Uterus (tissue), 4 donors: ENCODE results near the gene CA10. TPM values are rescaled to one million over a fixed set of nuclear protein-coding genes. Genes with fewer than 3 reads are reported as not detected.

Experiments
- DNase-seq, 2 donors: peaks; one replicate each; pipeline ENCODE4 v3.0.0-alpha.2; 2019 to 2020
- H3K27ac ChIP-seq, 2 donors: fragments of 200-600 bp; sonication (generic); 1 replicate in 1 of 2; 2 replicates in 1 of 2; pipeline ENCODE4 v1.5.1; 2016 to 2018
- H3K27me3 ChIP-seq, 2 donors: fragments of 200-600 bp; sonication (generic); one replicate each; pipeline ENCODE4 v1.5.1; 2018 to 2019; ENCODE audit warnings: control low read depth in 1 of 2
- H3K36me3 ChIP-seq, 2 donors: fragments of 200-600 bp; sonication (generic); one replicate each; pipeline ENCODE4 v1.5.1; 2019; ENCODE audit warnings: control low read depth in 1 of 2
- H3K4me1 ChIP-seq, 2 donors: fragments of 200-600 bp; sonication (generic); one replicate each; pipeline ENCODE4 v1.5.1; 2018 to 2019; ENCODE audit warnings: control low read depth in 1 of 2
- H3K4me3 ChIP-seq, 2 donors: fragments of 200-600 bp; sonication (generic); 1 replicate in 1 of 2; 2 replicates in 1 of 2; pipeline ENCODE4 v1.5.1; 2018 to 2019; ENCODE audit warnings: mild to moderate bottlenecking in 1 of 2
- H3K9me3 ChIP-seq, 2 donors: fragments of 200-600 bp; sonication (generic); one replicate each; pipeline ENCODE4 v1.5.1; 2019; ENCODE audit warnings: control low read depth in 1 of 2
- POLR2A ChIP-seq, 2 donors: fragments of 450-650 bp; IDR thresholded peaks; one replicate each; pipeline ENCODE4 v1.6.1; 2016; ENCODE audit warnings: antibody characterized with exemption in 2 of 2, mild to moderate bottlenecking in 1 of 2, moderate library complexity in 1 of 2
- intact Hi-C: fragments of 100-400 bp; cut with DNase I; formaldehyde crosslinking; loops from one replicate; pipeline ENCODE4 v1.15.1; 2023; ENCODE audit warnings: low total_unique reads
- total RNA-seq, 4 donors: library from RNA; depleted of rRNA in 3 of 4; stranded (reverse); fragments of >200 nt in 3 of 4; gene quantifications; one replicate each; pipeline versions ENCODE4 v1.1.0 to v1.2.4, GENCODE V29; 2014 to 2023
- TF ChIP-seq, protein P1 (sequence below), 4 experiments: fragments of 200-600 bp in 2 of 4; fragments of 450-650 bp in 2 of 4; sonication (generic) in 2 of 4; IDR thresholded peaks; one replicate each; pipeline ENCODE4 v1.5.1; 2016 to 2019; ENCODE audit warnings: antibody characterized with exemption in 4 of 4, mild to moderate bottlenecking in 2 of 4, moderate library complexity in 1 of 4
- donor health status: DM: yes; HTN: yes; CAD: no.

The CA10 gene
- total RNA-seq, 4 donors from 2014 or later, result 5.3 TPM; not detected in 3

- Histone ChIP-seq H3K9me3 (no peaks in the 10 kb centered on the region), H3K27ac (no peak overlapping the region), H3K27me3 (no peaks in the 10 kb centered on the region), H3K4me1 (no peaks in the 10 kb centered on the region), H3K4me3 (no peak overlapping the region), H3K36me3 (no peaks in the 10 kb centered on the region)
- no peak for TF ChIP-seq POLR2A (IDR thresholded peaks at IDR 0.05)
- TF ChIP-seq, protein P1, sequence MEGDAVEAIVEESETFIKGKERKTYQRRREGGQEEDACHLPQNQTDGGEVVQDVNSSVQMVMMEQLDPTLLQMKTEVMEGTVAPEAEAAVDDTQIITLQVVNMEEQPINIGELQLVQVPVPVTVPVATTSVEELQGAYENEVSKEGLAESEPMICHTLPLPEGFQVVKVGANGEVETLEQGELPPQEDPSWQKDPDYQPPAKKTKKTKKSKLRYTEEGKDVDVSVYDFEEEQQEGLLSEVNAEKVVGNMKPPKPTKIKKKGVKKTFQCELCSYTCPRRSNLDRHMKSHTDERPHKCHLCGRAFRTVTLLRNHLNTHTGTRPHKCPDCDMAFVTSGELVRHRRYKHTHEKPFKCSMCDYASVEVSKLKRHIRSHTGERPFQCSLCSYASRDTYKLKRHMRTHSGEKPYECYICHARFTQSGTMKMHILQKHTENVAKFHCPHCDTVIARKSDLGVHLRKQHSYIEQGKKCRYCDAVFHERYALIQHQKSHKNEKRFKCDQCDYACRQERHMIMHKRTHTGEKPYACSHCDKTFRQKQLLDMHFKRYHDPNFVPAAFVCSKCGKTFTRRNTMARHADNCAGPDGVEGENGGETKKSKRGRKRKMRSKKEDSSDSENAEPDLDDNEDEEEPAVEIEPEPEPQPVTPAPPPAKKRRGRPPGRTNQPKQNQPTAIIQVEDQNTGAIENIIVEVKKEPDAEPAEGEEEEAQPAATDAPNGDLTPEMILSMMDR (IDR thresholded peaks at IDR 0.05), result no peak
- peak; percentile 21 to 34 for DNase-seq
- intact Hi-C loops, result no loop called here
These were observed 454.9 kb downstream of the CA10 start for GRCh38 chr17:51703361-51704341.

DNA sequence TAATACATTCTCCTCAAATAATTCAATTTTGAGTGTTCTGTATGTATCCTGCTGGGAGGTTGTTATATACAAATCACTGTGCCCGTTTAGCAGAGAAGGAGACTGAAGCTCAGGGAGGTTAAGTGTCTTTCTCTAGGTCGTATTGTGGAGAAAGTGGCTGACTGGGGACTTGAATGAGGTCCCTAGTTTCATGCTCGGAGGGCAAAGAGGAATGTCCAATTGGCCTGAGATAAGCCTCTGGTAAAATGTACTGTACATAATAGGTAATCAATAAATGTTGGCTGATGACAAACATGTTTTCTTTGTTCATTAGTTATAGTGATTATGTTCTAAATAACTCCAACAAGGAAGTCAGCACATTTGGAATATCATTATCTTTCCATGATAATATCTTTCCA lies 455.6 kb downstream of the CA10 start:
- Histone ChIP-seq H3K27ac (no peak overlapping the region), H3K27me3 (no peaks in the 10 kb centered on the region), H3K4me1 (no peaks in the 10 kb centered on the region), H3K4me3 (no peak overlapping the region), H3K9me3 (no peaks in the 10 kb centered on the region), H3K36me3 (no peaks in the 10 kb centered on the region)
- DNase-seq, result no peak
- TF ChIP-seq POLR2A (IDR thresholded peaks at IDR 0.05), result no peak
- TF ChIP-seq, protein P1 (IDR thresholded peaks at IDR 0.05), result no peak
- intact Hi-C loops, result no loop called here

DNA sequence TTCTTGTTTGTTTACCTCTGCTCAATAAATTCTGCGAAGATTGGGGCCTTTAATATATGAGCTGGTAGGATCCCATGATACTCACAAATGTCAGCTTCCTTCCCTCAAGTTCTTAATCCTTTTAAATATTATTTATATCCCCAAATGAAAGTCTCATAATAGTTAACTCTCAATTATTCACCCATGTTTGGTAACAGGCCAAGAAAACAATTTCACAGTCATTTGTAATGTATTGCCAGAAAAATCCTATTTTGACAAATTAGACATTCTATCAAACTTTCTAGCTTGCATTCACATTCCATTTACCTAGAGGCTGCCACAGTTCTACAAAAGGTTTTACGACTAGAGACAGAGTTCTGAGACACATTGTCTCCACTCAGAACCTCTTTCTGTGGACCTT lies 457.0 kb downstream of the CA10 start:
- Histone ChIP-seq H3K4me3 (no peak overlapping the region), H3K4me1 (no peaks in the 10 kb centered on the region), H3K27ac (no peak overlapping the region), H3K36me3 (no peaks in the 10 kb centered on the region), H3K27me3 (no peaks in the 10 kb centered on the region), H3K9me3 (no peaks in the 10 kb centered on the region)
- TF ChIP-seq, protein P1 (IDR thresholded peaks at IDR 0.05), result no peak
- TF ChIP-seq POLR2A (IDR thresholded peaks at IDR 0.05), result no peak
- DNase-seq, result no peak
- intact Hi-C loops, result no loop called here

DNA sequence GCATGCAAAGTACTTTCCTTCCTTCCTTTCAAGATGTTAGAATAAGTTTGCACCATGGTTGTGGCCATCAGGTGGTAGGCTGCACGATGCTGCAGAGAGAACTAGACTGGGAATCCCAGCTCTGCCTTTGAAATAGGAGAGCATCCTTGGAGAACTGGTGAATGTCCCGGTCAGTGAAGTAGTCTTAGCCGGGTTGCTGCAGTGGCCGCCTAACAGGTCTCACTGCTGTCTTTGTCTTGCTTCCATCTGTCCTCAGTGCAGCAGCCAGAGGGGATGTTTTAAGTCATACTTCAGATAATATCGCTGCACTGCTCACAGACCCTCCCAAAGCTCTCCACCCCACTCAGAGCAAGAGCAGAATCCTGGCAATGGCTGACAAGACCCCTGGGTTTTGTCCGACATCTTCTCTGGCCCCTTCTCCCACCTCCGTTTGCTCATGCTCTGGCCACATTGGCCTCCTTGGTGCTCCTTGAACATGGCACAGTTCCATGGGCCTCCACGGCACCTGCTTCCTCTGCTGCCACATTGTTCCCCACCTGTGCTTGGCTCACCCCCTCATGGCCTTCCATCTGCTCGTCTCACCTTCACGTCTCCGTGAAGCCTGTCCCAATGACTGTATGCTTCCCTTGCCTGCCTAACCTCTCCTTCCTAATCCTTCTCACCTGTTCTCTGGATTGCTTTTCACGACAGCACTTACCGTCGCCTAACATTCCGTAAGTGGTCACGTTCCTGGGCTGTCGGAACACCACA lies 458.3 kb downstream of the CA10 start:
- Histone ChIP-seq H3K4me1 (no peaks in the 10 kb centered on the region), H3K27me3 (no peaks in the 10 kb centered on the region), H3K36me3 (no peaks in the 10 kb centered on the region), H3K27ac (no peak overlapping the region), H3K9me3 (no peaks in the 10 kb centered on the region), H3K4me3 (no peak overlapping the region)
- intact Hi-C loops, result no loop called here
- TF ChIP-seq POLR2A (IDR thresholded peaks at IDR 0.05), result no peak
- TF ChIP-seq, protein P1 (IDR thresholded peaks at IDR 0.05), result no peak
- no peak for DNase-seq

DNA sequence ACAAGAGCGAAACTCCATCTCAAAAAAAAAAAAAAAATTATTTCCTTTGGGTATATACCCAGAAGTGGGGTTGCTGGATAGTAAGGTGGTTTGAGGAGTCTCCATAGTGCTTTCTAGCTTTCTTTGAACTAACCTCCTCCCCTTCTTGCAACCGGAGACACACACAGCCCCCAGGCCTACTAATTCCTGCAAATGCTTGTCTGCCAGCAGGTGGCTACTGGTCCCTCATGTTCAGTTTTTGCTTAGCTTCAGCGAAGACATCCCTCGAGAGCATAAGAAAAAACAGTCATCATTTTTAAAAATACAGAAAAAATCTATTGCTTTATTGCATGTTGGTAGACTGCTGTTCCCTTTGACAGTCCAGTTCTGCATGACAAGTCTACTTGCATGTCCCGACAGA lies 459.2 kb downstream of the CA10 start:
- no peaks in the 10 kb centered on the region for H3K36me3 ChIP-seq
- H3K4me3 ChIP-seq, result no peak overlapping the region
- no peak overlapping the region for H3K27ac ChIP-seq
- H3K9me3 ChIP-seq, result no peaks in the 10 kb centered on the region
- H3K27me3 ChIP-seq, result no peaks in the 10 kb centered on the region
- intact Hi-C loops, result no loop called here
- DNase-seq, result no peak
- H3K4me1 ChIP-seq, result no peaks in the 10 kb centered on the region
- TF ChIP-seq, protein P1 (IDR thresholded peaks at IDR 0.05), result no peak
- no peak for TF ChIP-seq POLR2A (IDR thresholded peaks at IDR 0.05)
